NOMO-1 treated with dmso at 0.1 percent for 144 hours (cell line): Measurements from ENCODE around the gene RHOD.
A peak's percentile ranks its signal among the peaks of the same experiment; 100 is the strongest.

Source experiments
- DNase-seq: peaks from one replicate; lab custom pipeline; 2025; ENCODE audit not compliant: unreplicated experiment; lab: John Stamatoyannopoulos, UW

The RHOD gene

DNA sequence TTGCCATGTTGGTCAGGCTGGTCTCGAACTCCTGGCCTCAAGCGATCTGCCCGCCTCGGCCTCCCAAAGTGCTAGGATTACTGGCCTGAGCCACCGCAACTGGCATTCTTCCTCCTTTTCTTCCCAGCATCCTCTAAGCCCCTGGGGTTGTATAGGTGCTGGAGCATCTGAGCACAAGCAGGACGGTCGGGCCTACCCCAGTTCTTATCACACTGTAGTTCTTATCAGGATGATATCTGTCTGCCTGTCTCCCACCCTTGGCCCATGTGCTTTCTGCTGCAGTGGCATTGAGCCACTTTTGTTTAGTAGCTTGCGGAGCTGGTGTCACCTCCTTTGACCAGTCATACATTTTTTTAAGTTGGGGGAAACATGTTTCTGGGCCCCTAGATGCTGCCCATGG lies 1.9 kb downstream of the RHOD start:
- DNase-seq, result no peak

DNA sequence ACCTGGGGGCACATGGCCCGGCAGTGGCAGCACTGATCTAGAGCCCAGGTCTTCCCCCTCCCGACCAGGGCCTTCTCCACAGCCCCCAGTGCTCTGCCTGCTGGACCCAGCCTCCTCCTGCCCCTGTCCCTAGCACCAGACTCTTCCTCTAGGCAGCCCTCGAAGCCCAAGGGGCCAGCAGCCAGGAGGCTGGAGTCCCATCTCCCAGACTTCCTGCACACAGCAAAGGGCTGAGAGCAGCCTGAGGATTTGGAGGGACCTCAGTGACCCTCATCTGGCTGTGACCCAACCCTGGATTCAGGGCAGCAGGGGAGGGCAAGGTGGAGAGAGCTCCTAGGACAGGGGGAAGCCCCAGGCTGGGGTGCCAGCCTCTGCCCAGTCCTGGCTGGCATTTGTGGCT lies 3.0 kb downstream of the RHOD start:
- no peak for DNase-seq

DNA sequence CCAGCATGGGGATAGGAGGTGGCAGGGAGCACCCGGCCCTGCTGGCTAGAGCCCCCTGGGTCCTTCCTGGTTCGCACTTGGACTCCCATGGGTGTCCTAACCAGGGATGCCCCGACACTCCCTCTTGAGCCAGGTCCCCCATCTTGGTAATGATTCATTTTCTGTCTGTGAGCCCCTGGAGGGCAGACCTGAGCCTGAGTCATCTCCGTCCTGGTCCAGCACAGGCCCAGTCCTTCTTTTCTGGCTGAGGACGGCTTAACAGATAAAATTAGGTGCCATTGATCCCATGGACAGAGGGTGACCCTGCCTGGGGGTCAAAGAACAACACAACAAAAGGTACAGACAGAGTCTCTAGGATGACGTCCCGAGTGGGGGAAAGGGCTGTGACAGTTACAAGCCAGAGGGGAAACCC lies 3.5 kb downstream of the RHOD start:
- no peak for DNase-seq

DNA sequence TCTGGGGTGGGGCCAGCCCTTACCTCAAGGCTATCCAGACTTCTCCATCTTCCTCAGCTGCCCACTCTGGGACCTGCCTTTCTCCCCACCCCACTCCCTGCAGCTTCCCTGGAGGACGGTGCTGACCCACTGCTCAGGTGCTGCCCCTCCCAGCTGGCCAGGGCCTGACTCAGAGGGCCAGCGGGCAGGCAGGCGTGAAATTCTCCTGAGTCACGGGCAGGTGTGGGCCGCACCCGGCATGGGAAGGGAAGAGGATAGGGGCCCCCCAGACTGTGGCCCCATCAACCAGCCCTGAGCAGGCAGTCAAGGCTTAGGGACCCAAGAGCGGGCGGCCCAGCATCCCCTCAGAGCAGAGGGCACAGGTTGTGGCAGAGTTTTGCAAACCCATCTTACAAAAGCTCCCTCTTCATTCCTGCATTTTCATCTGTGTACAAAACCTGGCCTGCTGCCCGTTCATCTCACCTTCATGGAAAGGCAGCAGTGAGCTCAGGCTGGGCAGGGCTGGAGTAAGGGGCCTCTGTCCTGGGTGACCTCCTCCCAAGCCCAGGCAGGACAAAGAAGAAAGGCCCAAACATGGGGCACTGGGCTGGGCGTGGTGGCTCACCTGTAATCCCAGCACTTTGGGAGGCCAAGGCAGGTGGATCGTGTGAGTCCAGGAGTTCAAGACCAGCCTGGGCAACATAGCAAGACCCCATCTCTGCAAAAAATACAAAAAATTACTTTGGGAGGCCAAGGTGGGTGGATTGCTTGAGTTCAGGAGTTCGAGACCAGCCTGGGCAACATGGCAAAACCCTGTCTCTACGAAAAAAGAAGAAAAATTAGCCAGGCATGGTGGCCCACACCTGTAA lies 6.1 kb downstream of the RHOD start:
- DNase-seq, result no peak

DNA sequence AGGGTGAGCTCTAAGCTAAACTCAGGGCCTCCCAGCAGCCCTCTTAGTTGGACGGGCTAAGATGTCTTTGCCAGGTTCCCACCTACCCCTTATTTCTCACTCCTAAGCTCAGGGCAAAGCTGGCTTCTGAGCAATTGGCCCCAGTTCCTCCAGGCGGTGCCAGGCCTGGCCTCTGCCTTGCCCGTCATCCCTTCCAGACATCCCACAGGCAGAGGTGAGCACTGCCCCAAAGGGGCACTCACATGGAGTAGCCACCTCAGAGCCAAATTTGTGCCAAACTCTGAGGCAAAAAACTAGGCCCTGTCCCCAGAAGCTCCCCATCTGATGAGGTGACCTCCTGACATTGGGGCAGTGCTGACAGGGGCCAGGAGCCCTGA lies 9.7 kb downstream of the RHOD start:
- DNase-seq, result no peak

DNA sequence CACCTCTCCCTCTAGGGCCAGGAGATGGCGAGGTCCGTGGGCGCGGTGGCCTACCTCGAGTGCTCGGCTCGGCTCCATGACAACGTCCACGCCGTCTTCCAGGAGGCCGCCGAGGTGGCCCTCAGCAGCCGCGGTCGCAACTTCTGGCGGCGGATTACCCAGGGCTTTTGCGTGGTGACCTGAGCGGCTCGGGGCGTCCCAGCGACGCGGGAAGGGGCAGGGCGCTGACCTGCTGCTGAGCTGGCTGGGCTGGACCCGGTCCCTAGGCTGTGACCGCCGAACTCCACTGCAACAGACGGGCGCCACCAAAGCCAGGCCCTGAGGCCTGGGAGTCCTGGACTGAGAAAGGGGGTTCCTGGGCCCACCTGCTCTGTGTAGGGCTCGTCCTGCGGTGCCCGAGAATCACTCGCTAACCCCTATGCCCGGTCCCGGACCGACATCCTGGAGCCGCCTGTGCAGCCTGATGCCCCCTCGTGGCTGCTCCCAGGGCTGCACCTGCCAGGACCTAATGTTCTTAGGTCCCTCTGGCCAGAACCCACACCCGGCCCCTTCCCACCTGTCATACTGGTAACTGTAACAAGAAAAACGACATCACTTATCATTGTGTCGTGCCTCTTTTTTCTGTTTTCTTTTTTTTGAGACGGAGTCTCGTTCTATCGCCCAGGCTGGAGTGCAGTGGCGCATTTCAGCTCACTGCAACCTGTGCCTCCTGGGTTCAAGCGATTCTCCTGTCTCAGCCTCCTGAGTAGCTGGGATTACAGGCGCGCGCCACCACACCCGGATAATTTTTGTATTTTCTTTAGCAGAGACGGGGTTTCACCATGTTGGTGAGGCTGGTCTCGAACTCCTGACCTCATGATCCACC lies 15.0 kb downstream of the RHOD start:
- peak; percentile 27 for DNase-seq

DNA sequence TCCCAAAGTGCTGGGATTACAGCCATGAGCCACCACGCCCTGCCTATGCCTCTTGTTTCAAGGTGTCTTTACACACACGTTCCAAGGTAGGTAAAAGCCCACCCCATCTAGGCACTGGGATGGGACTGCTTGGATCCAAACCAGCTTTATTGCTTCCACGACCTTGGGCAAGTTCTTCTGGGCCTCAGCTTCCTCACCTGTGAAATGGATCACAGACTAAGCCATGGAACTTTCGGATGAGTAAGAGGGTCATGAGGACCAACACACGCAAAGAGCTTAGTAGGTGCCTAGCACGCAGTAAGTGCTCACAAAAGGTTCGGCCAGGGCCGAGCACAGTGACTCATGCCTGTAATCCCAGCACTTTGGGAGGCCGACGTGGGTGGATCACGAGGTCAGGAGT lies 15.6 kb downstream of the RHOD start:
- DNase-seq, result no peak

DNA sequence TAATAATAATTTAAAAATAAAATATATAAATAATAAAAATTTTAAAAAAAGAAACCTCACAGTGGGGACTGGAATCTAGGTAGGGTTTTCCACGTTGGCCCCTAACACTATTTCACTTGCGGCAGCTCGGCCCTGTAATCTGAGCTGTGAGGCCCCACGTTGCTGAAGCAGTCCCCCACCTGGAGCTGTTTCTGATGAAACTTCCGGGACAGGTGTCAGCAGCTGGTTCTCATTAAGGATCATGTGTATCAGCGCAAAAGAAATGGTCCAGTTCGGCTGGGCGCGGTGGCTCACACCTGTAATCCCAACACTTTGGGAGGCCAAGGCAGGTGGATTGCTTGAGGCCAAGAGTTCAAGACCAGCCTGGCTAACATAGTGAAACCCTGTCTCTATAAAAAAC lies 17.3 kb downstream of the RHOD start:
- no peak for DNase-seq

DNA sequence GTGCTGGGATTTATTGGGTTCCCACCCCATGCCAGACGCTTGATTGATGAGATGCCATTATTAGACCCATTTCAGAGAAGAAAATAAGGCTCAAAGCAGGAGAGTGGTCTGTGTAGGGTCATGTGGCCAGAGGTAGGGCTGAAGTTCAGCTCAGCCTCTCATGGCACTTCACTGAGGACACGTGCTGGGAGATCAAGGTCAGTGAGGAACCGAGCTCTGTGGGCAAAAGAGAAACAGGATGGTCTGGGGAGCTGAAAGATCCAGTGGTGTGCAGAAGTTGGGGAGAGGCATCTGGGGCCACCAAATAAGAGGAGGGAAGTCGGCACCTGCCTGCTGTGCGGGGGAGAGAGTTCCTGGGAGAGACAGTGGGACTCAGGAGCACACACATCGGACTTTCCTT lies 19.6 kb downstream of the RHOD start:
- DNase-seq, result no peak

DNA sequence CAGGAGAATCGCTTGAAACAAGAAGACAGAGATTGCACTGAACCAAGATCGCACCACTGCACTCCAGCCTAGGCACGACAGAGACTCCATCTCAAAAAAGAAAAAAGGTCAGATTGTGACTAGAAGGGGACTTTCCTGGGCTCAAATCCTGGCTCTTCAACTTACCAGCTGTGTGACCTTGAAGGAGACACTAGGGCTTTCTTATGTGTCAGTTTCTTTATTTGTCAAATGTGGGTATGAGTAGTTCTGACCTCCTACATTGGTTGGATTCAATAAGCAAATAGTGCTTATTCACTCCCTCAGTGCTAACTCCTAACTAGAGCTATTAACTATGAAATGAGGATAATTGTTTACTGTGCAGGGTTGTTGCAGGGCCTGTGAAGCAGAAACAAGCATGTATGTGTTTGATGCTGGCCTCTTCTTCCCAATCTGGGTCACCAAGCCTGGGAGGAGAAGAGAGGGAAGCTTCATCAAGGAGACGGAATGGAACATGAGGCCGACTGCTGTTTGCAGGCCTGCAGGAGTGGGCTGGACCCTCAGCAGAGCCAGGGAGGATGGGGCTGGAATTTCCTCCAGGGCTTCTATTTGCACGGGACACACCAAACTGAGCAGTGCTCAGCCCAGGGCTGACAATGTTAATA lies 22.5 kb downstream of the RHOD start:
- no peak for DNase-seq

DNA sequence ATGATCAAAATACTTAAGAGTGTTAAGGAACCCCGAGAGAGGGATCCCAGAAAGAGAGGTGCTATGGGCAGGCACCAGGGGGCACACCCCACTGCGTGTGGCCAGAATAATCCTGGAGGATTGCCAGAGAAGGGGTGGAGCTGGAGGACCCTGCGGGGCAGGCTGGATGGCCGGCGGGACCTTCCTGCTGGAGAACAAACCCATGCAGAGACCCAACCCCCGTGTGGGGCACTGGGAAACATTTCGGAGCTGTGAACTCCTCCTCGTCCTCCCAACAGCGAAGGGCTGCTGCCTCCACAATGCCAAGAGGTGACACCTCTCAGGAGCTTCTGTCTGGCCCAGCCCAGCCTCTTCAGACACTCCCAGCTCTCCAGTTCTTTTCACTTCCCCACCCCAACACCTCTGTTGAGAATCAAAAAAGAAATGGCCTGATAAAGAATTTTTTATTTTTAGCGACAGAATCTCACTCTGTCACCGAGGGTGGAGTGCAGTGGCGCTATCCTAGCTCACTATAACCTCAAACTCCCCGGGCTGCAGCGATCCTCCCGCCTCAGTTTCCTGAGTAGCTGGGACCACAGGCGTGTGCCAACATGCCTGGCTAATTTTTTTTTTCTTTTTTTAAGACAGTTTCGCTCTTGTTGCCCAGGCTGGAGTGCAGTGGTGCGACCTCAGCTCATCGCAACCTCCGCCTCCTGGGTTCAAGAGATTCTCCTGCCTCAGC lies 25.6 kb downstream of the RHOD start:
- peak; percentile 45 for DNase-seq

DNA sequence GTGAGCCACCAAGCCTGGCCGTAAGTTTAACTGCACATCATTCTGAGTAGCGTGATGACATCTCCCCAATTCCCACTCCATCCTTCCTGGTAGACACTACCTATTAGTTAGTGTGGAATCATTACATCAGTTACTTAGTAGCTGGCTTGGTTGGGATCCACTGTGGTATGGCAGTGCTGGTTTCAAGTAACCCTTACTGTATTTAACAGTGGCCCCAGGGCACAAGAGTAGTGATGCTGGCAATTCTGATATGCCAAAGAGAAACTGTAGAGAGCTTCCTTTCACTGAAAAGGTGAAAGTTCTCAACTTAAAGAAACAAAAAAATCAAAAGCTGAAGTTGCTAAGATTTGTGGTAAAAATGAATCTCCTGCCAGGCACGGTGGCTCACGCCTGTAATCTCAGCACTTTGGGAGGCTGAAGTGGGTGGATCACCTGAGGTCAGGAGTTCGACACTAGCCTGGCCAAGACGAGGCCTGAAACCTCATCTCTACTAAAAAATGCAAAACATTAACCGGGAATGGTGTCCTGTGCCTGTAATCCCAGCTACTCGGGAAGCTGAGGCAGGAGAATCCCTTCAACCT lies 27.2 kb downstream of the RHOD start:
- DNase-seq, result no peak

DNA sequence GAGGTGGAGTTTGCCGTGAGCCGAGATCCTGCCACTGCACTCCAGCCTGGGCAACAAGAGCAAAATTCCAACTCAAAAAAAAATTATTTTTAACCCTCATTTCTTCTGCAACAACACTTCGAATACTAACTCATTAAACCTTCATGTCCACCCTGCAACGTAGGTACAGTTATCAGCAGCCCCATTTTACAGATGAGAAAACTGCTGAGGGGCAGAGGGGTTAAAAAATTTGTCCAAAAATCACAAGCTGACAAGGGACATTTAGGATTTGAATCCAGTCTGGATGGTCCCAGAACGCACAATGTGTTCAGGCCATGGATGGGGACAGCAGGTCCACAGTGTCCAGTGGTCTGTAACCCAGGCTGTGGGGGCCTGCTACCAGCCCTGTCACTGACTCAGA lies 29.0 kb downstream of the RHOD start:
- no peak for DNase-seq

DNA sequence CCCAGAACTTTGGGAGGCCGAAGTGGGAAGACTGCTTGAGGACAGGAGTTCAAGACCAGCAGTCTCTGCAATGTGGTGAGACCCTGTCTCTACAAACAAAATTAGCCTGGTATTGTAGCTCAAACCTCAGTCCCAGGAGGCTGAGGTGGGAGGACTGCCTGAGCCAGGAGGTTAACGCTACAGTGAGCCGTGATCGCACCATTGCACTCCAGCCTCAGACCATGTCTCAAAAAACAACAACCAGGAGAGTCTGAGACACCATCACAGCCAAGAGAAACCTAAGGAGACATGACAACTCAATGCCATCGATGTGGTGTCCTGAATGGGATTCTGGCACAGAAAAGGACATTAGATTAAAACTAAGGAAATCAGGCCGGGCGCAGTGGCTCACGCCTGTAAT lies 34.1 kb downstream of the RHOD start:
- DNase-seq, result no peak

DNA sequence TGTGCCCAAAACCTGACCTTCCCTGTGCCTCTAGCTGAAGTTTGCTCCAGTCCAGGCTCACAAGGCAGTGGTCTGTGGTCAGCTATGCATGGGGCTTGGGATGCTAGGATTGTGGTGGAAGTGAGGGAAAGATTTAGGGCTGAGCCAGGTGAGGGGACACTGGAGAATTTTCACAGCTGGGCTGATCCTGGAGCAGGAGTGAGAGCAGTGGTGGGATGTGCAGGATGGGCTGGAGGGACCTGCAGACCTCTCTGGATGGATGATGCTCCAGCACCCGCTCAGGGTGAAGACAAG lies 38.5 kb downstream of the RHOD start:
- no peak for DNase-seq

DNA sequence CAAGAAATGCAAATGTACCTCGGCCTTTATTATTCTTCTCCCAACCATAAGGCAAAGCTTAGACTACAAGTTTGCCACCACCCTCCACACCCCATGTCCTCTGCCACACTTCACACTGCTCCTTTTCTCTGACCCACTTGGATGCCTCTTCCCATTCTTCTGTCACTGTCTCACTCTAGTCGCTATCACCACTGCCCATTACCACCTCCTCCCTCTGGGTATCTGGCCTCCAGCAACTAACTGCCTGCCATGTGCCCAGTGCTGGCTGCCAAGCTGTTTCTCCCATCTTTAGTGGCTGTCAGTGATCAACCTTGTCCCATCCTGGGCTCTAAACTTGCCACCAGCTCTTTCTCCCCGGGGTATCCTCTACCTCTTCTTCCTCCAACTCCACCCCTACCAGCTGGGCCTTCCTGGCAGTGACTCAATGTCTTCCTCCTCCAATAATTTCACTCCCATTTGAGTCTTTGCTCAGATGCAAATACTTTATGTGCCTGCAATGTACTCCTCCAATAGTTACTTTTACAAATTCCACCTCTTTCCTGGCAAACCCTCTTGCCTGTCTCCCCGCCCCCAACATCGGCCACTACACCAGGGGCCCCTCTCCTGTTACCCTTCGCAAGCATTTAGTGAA lies 42.3 kb downstream of the RHOD start:
- no peak for DNase-seq

DNA sequence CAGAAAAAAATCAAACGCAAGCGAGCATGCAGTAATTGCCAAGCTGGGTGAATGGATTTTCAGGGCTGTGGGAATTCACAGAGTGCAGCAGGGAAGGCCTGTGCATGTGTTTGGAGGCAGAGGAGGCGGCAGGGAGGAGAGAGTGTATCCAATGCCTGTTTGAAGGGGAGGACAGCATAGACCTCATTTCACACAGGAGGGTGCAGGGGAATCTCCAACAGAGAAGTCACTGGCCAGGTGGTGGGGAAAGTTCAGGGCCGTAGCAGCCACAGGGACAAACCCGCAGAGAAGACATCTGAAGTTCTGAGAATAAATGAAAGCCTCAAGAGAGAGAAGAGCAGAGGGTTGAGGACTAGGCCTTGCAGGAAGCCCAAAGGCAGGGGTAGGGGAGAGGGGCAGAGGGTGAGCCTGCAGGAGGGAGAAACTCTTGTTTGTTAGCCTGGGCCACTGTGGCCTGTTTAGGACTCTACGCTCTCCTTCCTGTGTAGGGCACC lies 43.2 kb downstream of the RHOD start:
- no peak for DNase-seq

DNA sequence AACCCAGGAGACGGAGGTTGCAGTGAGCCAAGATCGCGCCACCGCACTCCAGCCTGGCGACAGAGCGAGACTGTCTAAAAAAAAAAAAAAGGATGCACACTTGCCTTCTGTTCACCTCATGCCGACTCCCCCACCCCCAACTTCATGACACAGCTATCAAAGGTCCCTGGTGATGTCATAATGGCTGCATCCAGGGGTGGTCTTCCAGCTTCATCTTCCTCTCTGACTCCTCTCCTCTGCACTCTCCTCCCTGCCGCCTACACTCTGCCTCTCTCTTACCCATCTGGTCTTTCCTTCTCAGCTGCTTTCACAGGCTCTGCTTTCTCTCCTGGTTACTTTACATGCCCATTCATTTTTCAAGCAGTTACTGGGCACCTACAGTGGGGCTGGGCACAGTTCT lies 46.0 kb downstream of the RHOD start:
- no peak for DNase-seq

DNA sequence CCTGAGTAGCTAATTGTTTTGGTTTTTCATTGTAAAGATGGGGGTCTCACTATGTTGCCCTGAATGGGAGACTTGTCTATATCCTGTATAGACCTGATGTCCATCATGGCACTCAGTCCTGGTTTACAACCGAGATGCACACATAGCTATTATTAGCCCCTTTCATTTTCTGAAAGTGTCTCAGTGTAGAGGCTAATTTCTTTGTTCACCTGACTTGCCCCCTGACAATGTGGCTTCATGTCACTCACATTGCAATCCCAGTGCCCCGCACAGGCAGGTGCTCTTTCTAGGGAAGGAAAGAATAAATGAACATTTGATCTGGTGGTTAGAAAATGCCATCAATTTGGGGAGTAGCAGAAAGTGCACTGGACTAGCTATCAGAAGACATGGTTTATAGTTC lies 49.3 kb downstream of the RHOD start:
- DNase-seq, result no peak

DNA sequence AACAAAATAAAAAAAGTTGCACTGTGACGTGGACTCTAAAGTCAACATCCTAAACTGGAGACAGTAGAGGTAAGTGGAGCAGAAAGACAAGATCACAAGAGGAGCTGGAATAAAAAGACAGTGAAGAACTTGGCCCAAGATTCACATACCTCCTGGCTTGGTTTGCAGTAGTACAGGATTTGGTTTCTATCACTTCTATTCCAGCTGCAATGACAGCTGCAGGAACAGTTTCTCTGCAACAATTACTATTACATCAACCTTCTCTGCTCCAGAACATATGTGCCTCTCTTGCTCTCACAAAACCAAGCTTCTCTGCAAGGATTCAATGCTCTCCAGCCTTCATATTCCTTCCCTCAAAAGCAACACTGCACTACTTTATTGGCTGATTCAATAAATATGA lies 54.6 kb downstream of the RHOD start:
- no peak for DNase-seq
